WTC11 (cell line): ENCODE results near the gene RC3H1. TPM values are rescaled to one million over a fixed set of nuclear protein-coding genes. Genes with fewer than 3 reads are reported as not detected.

Experiments used
- ATAC-seq: fragments of 200-7000 bp; cut with Tn5 transposase; 2 replicates; pipeline ENCODE4 v1.10.0; 2021; ENCODE audit warnings: mild to moderate bottlenecking, moderate library complexity
- CTCF ChIA-PET: fragments of 300-600 bp; sonication (Branson Sonifier 250); formaldehyde crosslinking; loops from one replicate; lab custom pipeline; 2021; ENCODE audit warnings: antibody characterized with exemption; lab: Charles Lee
- POLR2A ChIA-PET: fragments of 350-600 bp; sonication (Branson Sonifier 250); formaldehyde crosslinking; loops from one replicate; lab custom pipeline; 2021; ENCODE audit warnings: antibody characterized with exemption; lab: Charles Lee
- DNase-seq: peaks from one replicate; pipeline ENCODE4 v3.0.0; 2021; ENCODE audit warnings: low spot score
- H3K27ac Mint-ChIP-seq: 2 replicates; pipeline ENCODE4 v1.8.0; 2021; ENCODE audit warnings: mixed read lengths
- H3K27me3 Mint-ChIP-seq: 2 replicates; pipeline ENCODE4 v1.8.0; 2021; ENCODE audit warnings: low read depth, mild to moderate bottlenecking, moderate library complexity, mixed read lengths
- H3K36me3 Mint-ChIP-seq: 2 replicates; pipeline ENCODE4 v1.8.0; 2021; ENCODE audit warnings: mixed read lengths
- H3K4me1 Mint-ChIP-seq: 2 replicates; pipeline ENCODE4 v1.8.0; 2022; ENCODE audit warnings: mixed read lengths
- H3K4me3 Mint-ChIP-seq: 2 replicates; pipeline ENCODE4 v1.8.0; 2021; ENCODE audit warnings: mild to moderate bottlenecking, moderate library complexity, mixed read lengths
- H3K9me3 Mint-ChIP-seq: 2 replicates; pipeline ENCODE4 v1.8.0; 2021; ENCODE audit warnings: mixed read lengths
- ELF4 ChIP-seq: sonication (generic); formaldehyde crosslinking; IDR thresholded peaks from 2 replicates; pipeline ENCODE4 v1.8.1; 2022; ENCODE audit warnings: low read depth, mild to moderate bottlenecking, moderate library complexity, missing genetic modification reagents
- HMGA2 ChIP-seq: fragments of 250-450 bp; sonication (Bioruptor Pico); IDR thresholded peaks from 2 replicates; pipeline ENCODE4 v1.4.0; 2021; ENCODE audit warnings: mild to moderate bottlenecking, moderate library complexity
- NR1H2 ChIP-seq: sonication (generic); formaldehyde crosslinking; IDR thresholded peaks from 2 replicates; pipeline ENCODE4 v1.9.0; 2021; ENCODE audit warnings: mild to moderate bottlenecking, moderate library complexity, missing genetic modification reagents
- NR2C2 ChIP-seq: sonication (generic); formaldehyde crosslinking; IDR thresholded peaks from 2 replicates; pipeline ENCODE4 v1.8.0; 2022; ENCODE audit warnings: mild to moderate bottlenecking, missing genetic modification reagents
- OVOL2 ChIP-seq: fragments of 250-450 bp; sonication (Bioruptor Pico); IDR thresholded peaks from 2 replicates; pipeline ENCODE4 v1.9.0; 2021; ENCODE audit warnings: mild to moderate bottlenecking, borderline replicate concordance
- SMAD4 ChIP-seq: sonication (generic); formaldehyde crosslinking; IDR thresholded peaks from 2 replicates; pipeline ENCODE4 v1.8.0; 2022; ENCODE audit warnings: mild to moderate bottlenecking, missing genetic modification reagents
- TCF7 ChIP-seq: sonication (generic); formaldehyde crosslinking; IDR thresholded peaks from 2 replicates; pipeline ENCODE4 v1.8.0; 2022; ENCODE audit warnings: mild to moderate bottlenecking, low read depth, missing genetic modification reagents, moderate library complexity
- TEAD1 ChIP-seq: sonication (generic); formaldehyde crosslinking; IDR thresholded peaks from 2 replicates; pipeline ENCODE4 v1.8.0; 2022; ENCODE audit warnings: mild to moderate bottlenecking, missing genetic modification reagents
- TEAD4 ChIP-seq: sonication (generic); formaldehyde crosslinking; IDR thresholded peaks from 2 replicates; pipeline ENCODE4 v1.8.0; 2022; ENCODE audit warnings: mild to moderate bottlenecking, missing genetic modification reagents
- ZNF121 ChIP-seq: sonication (generic); formaldehyde crosslinking; IDR thresholded peaks from 2 replicates; pipeline ENCODE4 v1.8.0; 2023; ENCODE audit warnings: missing genetic modification reagents
- ZNF416 ChIP-seq: fragments of 250-450 bp; sonication (Bioruptor Pico); IDR thresholded peaks from 2 replicates; pipeline ENCODE4 v1.9.0; 2021; ENCODE audit warnings: mild to moderate bottlenecking, inconsistent platforms
- total RNA-seq: library from RNA; stranded (reverse); gene quantifications from 3 replicates; pipeline ENCODE4 v1.2.3, GENCODE V29; 2021
- TF ChIP-seq, protein P1 (sequence below): fragments of 250-450 bp; sonication (Bioruptor Pico); IDR thresholded peaks from 2 replicates; pipeline ENCODE4 v1.9.0; 2021; ENCODE audit warnings: mild to moderate bottlenecking, borderline replicate concordance
- TF ChIP-seq, protein P2 (sequence below): fragments of 200-600 bp; IDR thresholded peaks from 2 replicates; pipeline ENCODE4 v1.8.0; 2022; ENCODE audit warnings: antibody characterized with exemption
- TF ChIP-seq, protein P3 (sequence below): sonication (generic); formaldehyde crosslinking; IDR thresholded peaks from 2 replicates; pipeline ENCODE4 v1.8.1; 2023; ENCODE audit warnings: mild to moderate bottlenecking, missing genetic modification reagents, moderate library complexity
- TF ChIP-seq, protein P4 (sequence below): sonication (generic); formaldehyde crosslinking; IDR thresholded peaks from 2 replicates; pipeline ENCODE4 v1.8.1; 2023; ENCODE audit warnings: mild to moderate bottlenecking, missing genetic modification reagents, borderline replicate concordance
- TF ChIP-seq, protein P5 (sequence below): fragments of 250-450 bp; sonication (Bioruptor Pico); conservative IDR thresholded peaks from 2 replicates; pipeline ENCODE4 v1.9.0; 2021; ENCODE audit warnings: mild to moderate bottlenecking
- TF ChIP-seq, protein P6 (sequence below): sonication (generic); formaldehyde crosslinking; IDR thresholded peaks from 2 replicates; pipeline ENCODE4 v1.8.1; 2023; ENCODE audit warnings: mild to moderate bottlenecking, missing genetic modification reagents, moderate library complexity

Gene RC3H1
- total RNA-seq, 1 experiment from 2014 or later, result 25.4 TPM

DNA sequence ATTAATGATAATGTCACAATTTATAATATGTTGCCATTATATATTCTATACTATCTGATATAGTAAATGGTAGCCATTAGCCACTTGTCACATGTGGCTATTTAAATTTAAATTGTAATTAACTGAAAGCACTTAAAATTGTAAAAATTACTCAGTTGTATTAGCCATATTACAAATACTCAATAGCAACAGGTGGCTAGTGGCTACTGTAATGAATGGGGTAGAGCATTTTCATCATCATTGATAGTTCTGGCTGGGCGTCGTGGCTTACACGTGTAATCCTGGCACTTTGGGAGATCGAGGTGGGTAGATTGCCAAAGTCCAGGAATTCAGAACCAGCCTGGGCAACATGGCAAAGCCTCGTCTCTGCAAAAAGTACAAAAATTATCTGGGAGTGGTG lies 137.5 kb downstream of the RC3H1 start:
- no peak for TF ChIP-seq TCF7
- TF ChIP-seq NR1H2 (CRISPR knock-in tag), result no peak
- TF ChIP-seq ZNF416, result no peak
- TF ChIP-seq ELF4 (CRISPR knock-in tag), result no peak
- no peak for TF ChIP-seq TEAD1 (CRISPR knock-in tag)
- TF ChIP-seq SMAD4 (CRISPR knock-in tag), result no peak
- no peak for TF ChIP-seq TEAD4 (CRISPR knock-in tag)
- TF ChIP-seq, protein P1, sequence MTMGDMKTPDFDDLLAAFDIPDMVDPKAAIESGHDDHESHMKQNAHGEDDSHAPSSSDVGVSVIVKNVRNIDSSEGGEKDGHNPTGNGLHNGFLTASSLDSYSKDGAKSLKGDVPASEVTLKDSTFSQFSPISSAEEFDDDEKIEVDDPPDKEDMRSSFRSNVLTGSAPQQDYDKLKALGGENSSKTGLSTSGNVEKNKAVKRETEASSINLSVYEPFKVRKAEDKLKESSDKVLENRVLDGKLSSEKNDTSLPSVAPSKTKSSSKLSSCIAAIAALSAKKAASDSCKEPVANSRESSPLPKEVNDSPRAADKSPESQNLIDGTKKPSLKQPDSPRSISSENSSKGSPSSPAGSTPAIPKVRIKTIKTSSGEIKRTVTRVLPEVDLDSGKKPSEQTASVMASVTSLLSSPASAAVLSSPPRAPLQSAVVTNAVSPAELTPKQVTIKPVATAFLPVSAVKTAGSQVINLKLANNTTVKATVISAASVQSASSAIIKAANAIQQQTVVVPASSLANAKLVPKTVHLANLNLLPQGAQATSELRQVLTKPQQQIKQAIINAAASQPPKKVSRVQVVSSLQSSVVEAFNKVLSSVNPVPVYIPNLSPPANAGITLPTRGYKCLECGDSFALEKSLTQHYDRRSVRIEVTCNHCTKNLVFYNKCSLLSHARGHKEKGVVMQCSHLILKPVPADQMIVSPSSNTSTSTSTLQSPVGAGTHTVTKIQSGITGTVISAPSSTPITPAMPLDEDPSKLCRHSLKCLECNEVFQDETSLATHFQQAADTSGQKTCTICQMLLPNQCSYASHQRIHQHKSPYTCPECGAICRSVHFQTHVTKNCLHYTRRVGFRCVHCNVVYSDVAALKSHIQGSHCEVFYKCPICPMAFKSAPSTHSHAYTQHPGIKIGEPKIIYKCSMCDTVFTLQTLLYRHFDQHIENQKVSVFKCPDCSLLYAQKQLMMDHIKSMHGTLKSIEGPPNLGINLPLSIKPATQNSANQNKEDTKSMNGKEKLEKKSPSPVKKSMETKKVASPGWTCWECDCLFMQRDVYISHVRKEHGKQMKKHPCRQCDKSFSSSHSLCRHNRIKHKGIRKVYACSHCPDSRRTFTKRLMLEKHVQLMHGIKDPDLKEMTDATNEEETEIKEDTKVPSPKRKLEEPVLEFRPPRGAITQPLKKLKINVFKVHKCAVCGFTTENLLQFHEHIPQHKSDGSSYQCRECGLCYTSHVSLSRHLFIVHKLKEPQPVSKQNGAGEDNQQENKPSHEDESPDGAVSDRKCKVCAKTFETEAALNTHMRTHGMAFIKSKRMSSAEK, result no peak
- TF ChIP-seq, protein P2, sequence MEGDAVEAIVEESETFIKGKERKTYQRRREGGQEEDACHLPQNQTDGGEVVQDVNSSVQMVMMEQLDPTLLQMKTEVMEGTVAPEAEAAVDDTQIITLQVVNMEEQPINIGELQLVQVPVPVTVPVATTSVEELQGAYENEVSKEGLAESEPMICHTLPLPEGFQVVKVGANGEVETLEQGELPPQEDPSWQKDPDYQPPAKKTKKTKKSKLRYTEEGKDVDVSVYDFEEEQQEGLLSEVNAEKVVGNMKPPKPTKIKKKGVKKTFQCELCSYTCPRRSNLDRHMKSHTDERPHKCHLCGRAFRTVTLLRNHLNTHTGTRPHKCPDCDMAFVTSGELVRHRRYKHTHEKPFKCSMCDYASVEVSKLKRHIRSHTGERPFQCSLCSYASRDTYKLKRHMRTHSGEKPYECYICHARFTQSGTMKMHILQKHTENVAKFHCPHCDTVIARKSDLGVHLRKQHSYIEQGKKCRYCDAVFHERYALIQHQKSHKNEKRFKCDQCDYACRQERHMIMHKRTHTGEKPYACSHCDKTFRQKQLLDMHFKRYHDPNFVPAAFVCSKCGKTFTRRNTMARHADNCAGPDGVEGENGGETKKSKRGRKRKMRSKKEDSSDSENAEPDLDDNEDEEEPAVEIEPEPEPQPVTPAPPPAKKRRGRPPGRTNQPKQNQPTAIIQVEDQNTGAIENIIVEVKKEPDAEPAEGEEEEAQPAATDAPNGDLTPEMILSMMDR, result no peak
- TF ChIP-seq, protein P3, sequence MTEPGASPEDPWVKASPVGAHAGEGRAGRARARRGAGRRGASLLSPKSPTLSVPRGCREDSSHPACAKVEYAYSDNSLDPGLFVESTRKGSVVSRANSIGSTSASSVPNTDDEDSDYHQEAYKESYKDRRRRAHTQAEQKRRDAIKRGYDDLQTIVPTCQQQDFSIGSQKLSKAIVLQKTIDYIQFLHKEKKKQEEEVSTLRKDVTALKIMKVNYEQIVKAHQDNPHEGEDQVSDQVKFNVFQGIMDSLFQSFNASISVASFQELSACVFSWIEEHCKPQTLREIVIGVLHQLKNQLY (CRISPR knock-in tag), result no peak
- no peak for TF ChIP-seq HMGA2 (CRISPR knock-in tag)
- TF ChIP-seq ZNF121, result no peak
- TF ChIP-seq, protein P4, sequence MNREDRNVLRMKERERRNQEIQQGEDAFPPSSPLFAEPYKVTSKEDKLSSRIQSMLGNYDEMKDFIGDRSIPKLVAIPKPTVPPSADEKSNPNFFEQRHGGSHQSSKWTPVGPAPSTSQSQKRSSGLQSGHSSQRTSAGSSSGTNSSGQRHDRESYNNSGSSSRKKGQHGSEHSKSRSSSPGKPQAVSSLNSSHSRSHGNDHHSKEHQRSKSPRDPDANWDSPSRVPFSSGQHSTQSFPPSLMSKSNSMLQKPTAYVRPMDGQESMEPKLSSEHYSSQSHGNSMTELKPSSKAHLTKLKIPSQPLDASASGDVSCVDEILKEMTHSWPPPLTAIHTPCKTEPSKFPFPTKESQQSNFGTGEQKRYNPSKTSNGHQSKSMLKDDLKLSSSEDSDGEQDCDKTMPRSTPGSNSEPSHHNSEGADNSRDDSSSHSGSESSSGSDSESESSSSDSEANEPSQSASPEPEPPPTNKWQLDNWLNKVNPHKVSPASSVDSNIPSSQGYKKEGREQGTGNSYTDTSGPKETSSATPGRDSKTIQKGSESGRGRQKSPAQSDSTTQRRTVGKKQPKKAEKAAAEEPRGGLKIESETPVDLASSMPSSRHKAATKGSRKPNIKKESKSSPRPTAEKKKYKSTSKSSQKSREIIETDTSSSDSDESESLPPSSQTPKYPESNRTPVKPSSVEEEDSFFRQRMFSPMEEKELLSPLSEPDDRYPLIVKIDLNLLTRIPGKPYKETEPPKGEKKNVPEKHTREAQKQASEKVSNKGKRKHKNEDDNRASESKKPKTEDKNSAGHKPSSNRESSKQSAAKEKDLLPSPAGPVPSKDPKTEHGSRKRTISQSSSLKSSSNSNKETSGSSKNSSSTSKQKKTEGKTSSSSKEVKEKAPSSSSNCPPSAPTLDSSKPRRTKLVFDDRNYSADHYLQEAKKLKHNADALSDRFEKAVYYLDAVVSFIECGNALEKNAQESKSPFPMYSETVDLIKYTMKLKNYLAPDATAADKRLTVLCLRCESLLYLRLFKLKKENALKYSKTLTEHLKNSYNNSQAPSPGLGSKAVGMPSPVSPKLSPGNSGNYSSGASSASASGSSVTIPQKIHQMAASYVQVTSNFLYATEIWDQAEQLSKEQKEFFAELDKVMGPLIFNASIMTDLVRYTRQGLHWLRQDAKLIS (CRISPR knock-in tag), result no peak
- no peak for TF ChIP-seq OVOL2 (CRISPR knock-in tag)
- no peak for TF ChIP-seq NR2C2 (CRISPR knock-in tag)
- TF ChIP-seq, protein P5, sequence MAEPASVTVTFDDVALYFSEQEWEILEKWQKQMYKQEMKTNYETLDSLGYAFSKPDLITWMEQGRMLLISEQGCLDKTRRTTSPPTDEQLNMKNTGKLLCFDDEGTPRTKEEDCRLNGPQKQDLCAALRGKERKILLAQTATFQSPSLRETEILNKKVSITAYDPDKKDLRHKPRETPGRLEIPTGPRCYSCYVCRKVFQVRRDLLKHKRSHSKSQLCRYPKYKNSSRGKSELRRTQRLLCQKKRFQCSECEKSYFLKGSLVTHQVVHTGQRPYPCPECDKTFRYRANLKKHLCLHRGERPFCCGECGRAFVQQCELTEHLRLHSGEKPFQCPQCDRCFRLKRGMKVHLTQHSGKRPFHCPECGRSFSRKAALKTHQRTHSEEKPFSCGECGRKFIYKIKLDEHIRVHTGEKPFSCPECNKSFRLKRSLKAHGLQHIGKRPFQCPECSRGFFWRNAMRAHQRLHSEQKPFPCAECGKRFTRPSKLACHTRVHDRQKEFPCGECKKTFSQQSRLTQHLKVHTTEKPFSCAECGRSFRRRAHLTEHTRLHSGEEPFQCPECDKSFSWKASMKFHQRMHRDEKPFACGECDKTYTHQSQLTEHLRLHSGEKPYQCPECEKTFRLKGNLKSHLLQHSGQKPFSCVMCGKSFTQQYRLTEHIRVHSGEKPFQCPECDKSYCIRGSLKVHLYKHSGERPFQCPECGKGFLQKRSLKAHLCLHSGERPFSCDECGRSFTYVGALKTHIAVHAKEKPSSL (CRISPR knock-in tag), result no peak
- TF ChIP-seq, protein P6, sequence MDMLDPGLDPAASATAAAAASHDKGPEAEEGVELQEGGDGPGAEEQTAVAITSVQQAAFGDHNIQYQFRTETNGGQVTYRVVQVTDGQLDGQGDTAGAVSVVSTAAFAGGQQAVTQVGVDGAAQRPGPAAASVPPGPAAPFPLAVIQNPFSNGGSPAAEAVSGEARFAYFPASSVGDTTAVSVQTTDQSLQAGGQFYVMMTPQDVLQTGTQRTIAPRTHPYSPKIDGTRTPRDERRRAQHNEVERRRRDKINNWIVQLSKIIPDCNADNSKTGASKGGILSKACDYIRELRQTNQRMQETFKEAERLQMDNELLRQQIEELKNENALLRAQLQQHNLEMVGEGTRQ (CRISPR knock-in tag), result no peak
- DNase-seq (no peak), ATAC-seq (no peak)
- POLR2A ChIA-PET, result no interaction called here
- Mint-ChIP-seq H3K4me1 (peaks cover 42% of the 10 kb centered on the region), H3K27me3 (no peaks in the 10 kb centered on the region), H3K27ac (no peak overlapping the region), H3K4me3 (no peak overlapping the region), H3K36me3 (peaks cover 26% of the 10 kb centered on the region), H3K9me3 (peaks cover 3% of the 10 kb centered on the region)
- CTCF ChIA-PET, result no interaction called here

Other genes with a start within 250 kb of the RC3H1 start
- gene DARS2, start 197.7 kb downstream of the RC3H1 start, total RNA-seq, result 37.5 to 40.1 TPM (median 38.0 TPM) in 3 replicates
- 17.2 to 20.1 TPM (median 18.3 TPM) in 3 replicates for gene CENPL, start 197.5 kb downstream of the RC3H1 start, total RNA-seq
- 818 to 891 TPM (median 878 TPM) in 3 replicates for gene GAS5, start 154.4 kb downstream of the RC3H1 start, total RNA-seq
- gene ZBTB37, start 154.0 kb downstream of the RC3H1 start, total RNA-seq, result 14.0 to 15.5 TPM (median 14.4 TPM) in 3 replicates
- gene SERPINC1, start 105.0 kb downstream of the RC3H1 start, total RNA-seq, result 0.57 to 1.0 TPM (median 0.69 TPM) in 3 replicates
- gene RABGAP1L, start 137.2 kb upstream of the RC3H1 start, total RNA-seq, result 76.9 to 126 TPM (median 116 TPM) in 3 replicates